Nephron (organoid): Measurements from ENCODE around the gene SELENOI.

Experiments
- H3K27ac Mint-ChIP-seq, 3 experiments: 2 replicates each; pipeline ENCODE4 v1.8.0; 2020; ENCODE audit warnings: mixed read lengths in 3 of 3, mild to moderate bottlenecking in 2 of 3, moderate library complexity in 1 of 3
- H3K27me3 Mint-ChIP-seq: 2 replicates; pipeline ENCODE4 v1.8.0; 2021; ENCODE audit warnings: low read depth, mild to moderate bottlenecking, moderate library complexity, mixed read lengths
- H3K36me3 Mint-ChIP-seq: 2 replicates; pipeline ENCODE4 v1.8.0; 2020; ENCODE audit warnings: low read depth, mixed read lengths
- H3K4me1 Mint-ChIP-seq: 2 replicates; pipeline ENCODE4 v1.8.0; 2020; ENCODE audit warnings: mixed read lengths
- H3K4me3 Mint-ChIP-seq, 3 experiments: 2 replicates each; pipeline ENCODE4 v1.8.0; 2020; ENCODE audit warnings: mild to moderate bottlenecking in 3 of 3, mixed read lengths in 3 of 3, moderate library complexity in 2 of 3
- H3K9me3 Mint-ChIP-seq: 2 replicates; pipeline ENCODE4 v1.8.0; 2020; ENCODE audit warnings: mixed read lengths
- TF ChIP-seq, protein P1 (sequence below), 3 experiments: fragments of 200-600 bp; sonication (generic); IDR thresholded peaks; one replicate each; pipeline ENCODE4 v1.5.0; 2021; ENCODE audit warnings: antibody characterized with exemption in 3 of 3; ENCODE audit not compliant: unreplicated experiment in 3 of 3

The SELENOI gene

DNA sequence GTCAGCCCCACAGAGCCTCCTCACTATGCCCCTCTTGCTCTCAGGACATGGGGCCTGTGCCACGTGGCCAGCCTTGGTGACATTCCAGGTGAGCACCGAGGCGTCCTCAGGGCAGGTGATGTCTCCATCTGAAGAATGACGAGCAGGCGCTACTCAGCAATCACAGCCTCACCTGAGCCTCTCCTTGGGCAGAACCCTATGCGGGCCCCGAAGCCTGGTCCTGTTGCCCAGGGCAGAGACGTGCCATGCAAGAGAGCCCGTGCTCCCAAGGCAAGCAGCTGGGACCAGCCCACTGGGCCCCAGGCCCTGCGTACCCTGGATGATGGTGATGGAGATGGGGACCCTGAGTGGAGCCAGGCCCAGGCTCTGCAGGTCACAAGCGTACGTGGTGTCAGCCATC is 32.5 kb upstream of the SELENOI start:
- TF ChIP-seq, protein P1, sequence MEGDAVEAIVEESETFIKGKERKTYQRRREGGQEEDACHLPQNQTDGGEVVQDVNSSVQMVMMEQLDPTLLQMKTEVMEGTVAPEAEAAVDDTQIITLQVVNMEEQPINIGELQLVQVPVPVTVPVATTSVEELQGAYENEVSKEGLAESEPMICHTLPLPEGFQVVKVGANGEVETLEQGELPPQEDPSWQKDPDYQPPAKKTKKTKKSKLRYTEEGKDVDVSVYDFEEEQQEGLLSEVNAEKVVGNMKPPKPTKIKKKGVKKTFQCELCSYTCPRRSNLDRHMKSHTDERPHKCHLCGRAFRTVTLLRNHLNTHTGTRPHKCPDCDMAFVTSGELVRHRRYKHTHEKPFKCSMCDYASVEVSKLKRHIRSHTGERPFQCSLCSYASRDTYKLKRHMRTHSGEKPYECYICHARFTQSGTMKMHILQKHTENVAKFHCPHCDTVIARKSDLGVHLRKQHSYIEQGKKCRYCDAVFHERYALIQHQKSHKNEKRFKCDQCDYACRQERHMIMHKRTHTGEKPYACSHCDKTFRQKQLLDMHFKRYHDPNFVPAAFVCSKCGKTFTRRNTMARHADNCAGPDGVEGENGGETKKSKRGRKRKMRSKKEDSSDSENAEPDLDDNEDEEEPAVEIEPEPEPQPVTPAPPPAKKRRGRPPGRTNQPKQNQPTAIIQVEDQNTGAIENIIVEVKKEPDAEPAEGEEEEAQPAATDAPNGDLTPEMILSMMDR (IDR thresholded peaks at IDR 0.05; ENCODE audit: unreplicated experiment in 3 of 3): no peak
- Mint-ChIP-seq H3K4me3 (no peak overlapping the region), H3K27me3 (peaks cover 9% of the 10 kb centered on the region), H3K36me3 (no peaks in the 10 kb centered on the region), H3K27ac (no peak overlapping the region), H3K4me1 (peaks cover 7% of the 10 kb centered on the region), H3K9me3 (no peaks in the 10 kb centered on the region)

DNA sequence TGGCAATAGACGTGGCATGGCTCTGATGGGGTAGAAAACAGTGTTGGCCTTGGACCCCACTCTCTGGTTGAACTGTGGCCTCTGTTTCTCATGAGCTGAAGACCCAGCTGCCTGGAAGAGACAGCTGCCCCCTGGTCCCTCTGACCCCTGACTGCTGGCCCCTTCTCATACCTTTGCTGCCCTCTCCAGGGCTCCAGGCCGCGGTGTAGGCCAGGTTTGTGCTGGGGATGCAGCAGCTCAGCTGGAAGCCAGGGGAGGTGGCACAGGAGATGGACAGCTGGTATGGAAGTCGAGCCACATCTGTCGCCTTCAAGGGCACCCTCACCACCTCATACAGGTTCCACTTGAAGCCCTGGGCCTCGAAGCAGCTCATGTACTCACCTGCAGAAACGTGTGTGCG is 31.7 kb upstream of the SELENOI start:
- TF ChIP-seq, protein P1 (IDR thresholded peaks at IDR 0.05; ENCODE audit: unreplicated experiment in 3 of 3): no peak
- H3K4me1 Mint-ChIP-seq: peaks cover 7% of the 10 kb centered on the region
- no peaks in the 10 kb centered on the region for H3K36me3 Mint-ChIP-seq
- no peaks in the 10 kb centered on the region for H3K9me3 Mint-ChIP-seq
- no peak overlapping the region for H3K27ac Mint-ChIP-seq
- no peak overlapping the region for H3K4me3 Mint-ChIP-seq
- H3K27me3 Mint-ChIP-seq: peaks cover 9% of the 10 kb centered on the region

DNA sequence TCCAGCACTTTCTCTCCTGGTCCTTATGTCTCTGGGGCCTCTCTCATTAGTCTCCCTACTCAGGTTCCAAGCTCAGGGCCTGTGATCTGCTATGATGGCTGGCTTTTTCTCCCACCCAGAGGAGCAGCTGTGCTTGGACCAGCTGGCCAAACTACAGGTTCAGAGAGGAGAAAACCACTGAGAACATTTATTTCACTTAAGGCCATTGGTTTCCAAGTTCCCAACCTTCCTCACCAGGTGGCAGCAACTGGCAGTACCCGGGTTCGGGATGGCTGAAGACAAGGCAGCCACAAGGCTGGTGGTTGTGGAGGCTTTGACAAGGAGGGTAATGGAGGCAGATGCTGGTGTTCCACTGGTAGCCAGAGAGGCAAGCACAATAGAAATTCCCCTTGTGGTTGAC is 29.9 kb upstream of the SELENOI start:
- H3K27ac Mint-ChIP-seq: peak overlapping the region in 2 of 3 experiments; percentile 47 to 76
- peaks cover 7% of the 10 kb centered on the region for H3K4me1 Mint-ChIP-seq
- no peaks in the 10 kb centered on the region for H3K9me3 Mint-ChIP-seq

DNA sequence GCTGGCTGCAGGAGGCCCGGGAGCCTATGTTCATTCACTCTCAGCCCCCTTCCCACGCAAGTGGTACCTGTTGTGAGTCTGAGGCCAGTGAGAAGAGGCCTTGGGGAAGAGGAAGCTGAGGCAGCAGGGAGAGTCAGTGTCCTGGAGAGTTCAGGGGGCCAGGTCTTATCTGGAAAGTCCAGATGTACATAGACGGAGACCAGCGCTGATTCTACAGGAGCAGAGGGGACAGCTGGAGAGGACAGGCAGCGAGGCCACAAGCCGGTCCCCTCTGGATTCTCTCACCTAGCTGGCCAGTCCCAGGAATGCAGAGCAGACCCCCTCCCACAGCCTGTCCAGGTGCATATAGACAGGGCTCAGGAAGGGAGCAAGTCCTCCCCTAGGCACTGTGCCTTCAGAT is 29.1 kb upstream of the SELENOI start:
- Mint-ChIP-seq H3K4me3 (no peak overlapping the region), H3K27me3 (peaks cover 13% of the 10 kb centered on the region), H3K9me3 (no peaks in the 10 kb centered on the region), H3K27ac (peak overlapping the region in 1 of 3 experiments; percentile 76), H3K4me1 (peaks cover 7% of the 10 kb centered on the region), H3K36me3 (no peaks in the 10 kb centered on the region)
- TF ChIP-seq, protein P1 (IDR thresholded peaks at IDR 0.05; ENCODE audit: unreplicated experiment in 3 of 3): no peak

More for the DNA sequence above, 29.9 kb upstream of the SELENOI start:
- H3K4me3 Mint-ChIP-seq: no peak overlapping the region
- no peaks in the 10 kb centered on the region for H3K36me3 Mint-ChIP-seq
- peaks cover 9% of the 10 kb centered on the region for H3K27me3 Mint-ChIP-seq
- TF ChIP-seq, protein P1 (IDR thresholded peaks at IDR 0.05; ENCODE audit: unreplicated experiment in 3 of 3): no peak

DNA sequence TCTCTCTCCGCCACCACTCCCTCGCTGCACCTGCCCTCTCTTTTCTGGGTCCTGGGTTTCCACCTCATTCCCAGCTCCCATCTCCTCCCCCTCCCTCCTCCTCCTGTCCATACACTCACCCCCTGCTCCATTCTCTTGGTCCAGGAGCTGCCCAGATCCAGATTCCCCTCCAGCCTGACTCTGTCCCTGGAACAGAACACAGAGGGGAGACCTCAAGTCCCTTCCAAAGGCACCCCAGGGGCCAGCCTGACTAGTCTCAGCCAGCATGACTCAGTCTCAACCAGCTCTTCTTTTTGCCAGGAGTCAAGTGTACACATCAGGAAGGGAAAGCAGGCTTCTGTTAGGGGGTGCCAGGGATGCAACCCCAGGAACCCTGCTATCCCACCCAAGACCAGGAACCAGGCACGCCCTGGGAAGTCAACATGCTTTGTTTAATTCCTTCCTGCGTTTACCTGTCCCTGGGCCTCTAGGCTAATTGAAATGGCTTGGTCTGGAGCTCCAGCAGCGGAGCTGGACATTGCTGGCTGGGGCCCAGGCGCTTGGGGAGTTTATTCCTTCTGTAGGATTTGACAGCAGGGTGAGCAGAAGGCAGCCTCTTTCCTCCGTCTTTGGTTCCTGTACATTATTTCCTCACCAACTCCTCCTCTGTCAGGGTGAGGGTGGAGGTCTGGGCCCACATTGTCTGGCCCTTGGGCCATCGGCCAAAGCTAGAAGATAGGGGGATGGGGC is 28.4 kb upstream of the SELENOI start:
- H3K9me3 Mint-ChIP-seq: no peaks in the 10 kb centered on the region

More for the DNA sequence above, 28.4 kb upstream of the SELENOI start:
- H3K4me1 Mint-ChIP-seq: peaks cover 7% of the 10 kb centered on the region
- no peaks in the 10 kb centered on the region for H3K36me3 Mint-ChIP-seq
- H3K4me3 Mint-ChIP-seq: no peak overlapping the region
- TF ChIP-seq, protein P1 (IDR thresholded peaks at IDR 0.05; ENCODE audit: unreplicated experiment in 3 of 3): no peak
- H3K27ac Mint-ChIP-seq: peak overlapping the region in 1 of 3 experiments; percentile 76
- H3K27me3 Mint-ChIP-seq: peaks cover 13% of the 10 kb centered on the region
